HG02943 (cell line): ENCODE data around the gene CTBP2.
"Not testable (repeated sequence)": the region's sequence is repeated elsewhere in the genome, so short reads cannot be mapped to it uniquely, and the experiment has no call there.

ENCODE experiments used
- ATAC-seq: cut with Tn5 transposase; IDR thresholded peaks from one replicate; pipeline ENCODE4 v1.9.1; 2021; ENCODE audit warnings: mild to moderate bottlenecking, low read depth, moderate library complexity; ENCODE audit not compliant: unreplicated experiment

CTBP2 gene

DNA sequence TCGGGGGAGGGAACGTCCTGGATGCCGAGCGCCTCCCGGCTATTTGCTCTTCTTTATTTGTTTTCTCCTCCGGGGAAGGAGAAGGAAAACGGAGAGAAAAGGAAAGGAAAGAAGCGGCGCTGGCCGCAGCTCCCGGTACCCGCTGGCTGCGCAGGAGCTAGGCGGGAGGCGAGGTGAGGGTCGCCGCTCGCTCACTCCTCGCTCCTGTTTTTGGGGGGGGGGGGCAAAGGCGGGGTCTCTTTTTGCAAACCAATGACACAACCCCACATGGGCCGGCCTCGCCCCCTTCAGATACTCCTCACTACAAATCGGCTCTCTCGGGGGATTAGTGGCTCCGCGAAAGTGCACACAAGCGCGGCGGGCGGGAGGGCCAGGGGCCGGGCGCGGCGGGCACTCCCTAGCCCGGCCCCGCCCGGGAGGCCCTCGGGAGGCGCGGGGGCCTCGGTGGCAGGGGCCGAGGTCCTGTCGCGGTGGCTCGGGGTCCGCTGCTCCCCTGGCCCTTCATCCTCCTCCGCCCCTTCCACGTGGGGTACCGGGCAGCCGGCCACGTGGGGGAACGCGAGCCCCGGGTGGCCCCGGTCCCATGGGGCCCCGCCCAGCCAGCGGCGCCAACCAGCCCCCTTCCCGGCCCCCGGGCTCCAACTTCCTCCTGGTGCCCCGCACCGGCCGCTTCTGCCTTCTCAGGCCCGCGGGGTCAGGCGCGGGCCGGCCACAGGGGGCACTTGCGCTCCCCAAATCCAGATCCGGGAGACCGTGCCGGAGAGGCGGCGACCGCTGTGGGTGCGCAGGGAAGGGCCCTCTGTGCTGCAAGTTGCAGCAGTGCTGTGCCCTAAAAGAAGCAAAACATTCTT, 718 bp upstream of the CTBP2 start:
- no peak for ATAC-seq

- no peak for ATAC-seq
Observed at GRCh38 chr10:125159486-125159931, 854 bp downstream of the CTBP2 start.

- no peak for ATAC-seq
Observed at GRCh38 chr10:125158601-125159485, 1.5 kb downstream of the CTBP2 start.

GRCh38 chr10:125158275-125158600, 2.1 kb downstream of the CTBP2 start:
- no peak for ATAC-seq

GRCh38 chr10:125157505-125157904, 2.9 kb downstream of the CTBP2 start:
- ATAC-seq = no peak

GRCh38 chr10:125156739-125157480, 3.5 kb downstream of the CTBP2 start:
- ATAC-seq = no peak

- no peak for ATAC-seq
Observed at GRCh38 chr10:125156196-125156595, 4.2 kb downstream of the CTBP2 start.

DNA sequence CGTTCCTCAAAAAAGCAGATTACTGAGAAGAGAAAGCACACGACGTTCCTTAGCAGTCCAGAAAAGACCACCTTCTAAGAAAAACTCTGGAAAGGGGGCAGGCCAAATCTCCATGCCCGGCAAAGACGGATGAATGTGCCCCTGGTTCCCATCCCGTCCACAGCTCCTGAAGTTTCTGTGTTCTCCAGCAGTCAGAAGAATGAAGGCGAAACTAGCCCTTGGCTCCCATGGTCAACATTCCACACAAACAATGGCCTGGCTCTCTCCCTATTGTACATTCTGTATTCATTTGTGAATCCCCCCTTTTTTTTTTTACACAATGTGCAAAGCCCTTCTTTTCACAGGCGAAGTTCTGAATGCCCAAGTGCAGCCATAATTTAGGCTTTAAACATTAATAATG, 5.3 kb downstream of the CTBP2 start:
- ATAC-seq = no peak

DNA sequence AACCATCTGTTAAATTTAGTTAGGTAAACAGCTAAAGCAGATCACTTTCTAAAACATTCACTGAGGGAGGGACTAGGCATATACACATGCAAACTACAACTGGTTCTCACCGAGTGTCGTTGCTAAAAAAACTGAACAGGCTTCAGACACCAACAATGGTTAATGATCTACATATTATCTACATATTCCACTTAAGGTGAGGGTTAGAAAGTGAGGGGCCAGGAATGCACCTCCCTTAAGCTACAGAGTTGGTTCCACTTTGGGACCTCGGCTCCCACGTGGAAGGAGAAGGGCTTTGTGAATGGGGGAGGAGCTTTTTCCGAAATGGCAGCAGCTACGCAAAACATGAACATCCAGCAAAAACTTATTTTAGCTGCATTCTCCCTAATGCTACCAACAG, 5.8 kb downstream of the CTBP2 start:
- no peak for ATAC-seq

DNA sequence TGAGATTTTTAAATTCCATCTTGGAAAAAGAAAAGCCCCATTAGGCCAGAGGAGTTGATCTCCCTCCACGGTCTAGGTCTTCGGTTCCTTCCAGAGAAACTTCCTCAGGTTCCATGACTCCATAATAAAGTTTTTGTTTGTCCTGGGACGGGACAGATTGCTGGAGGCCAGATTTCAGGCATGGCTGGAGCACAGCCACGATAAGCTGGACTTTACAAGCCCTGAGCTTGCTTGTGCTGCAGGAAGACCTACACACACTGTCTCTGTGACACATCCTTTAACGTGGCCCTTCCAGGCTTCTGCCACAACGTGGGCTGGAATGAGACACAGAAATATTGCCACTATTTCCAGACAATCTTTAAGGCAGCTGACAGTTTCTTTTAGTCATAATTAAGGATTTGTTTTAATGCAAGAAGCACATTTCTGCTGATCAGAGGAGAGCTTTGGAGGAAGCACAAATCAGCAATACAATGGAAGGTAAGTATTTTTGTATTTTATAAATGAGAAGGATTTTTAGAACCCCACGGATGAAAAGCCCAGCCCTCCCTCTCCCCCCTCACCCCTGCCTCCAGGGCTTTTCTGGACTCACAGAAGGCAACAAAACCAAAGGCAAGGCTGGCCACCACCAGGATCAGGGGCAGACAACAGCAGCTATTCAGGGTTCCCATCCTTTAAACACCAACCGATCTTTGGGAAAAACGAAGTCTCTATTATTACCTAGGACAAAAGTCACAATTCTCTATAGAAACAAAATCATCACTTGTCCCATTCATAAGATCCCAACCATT, 6.5 kb downstream of the CTBP2 start:
- no peak for ATAC-seq

GRCh38 chr10:125152450-125153368, 7.7 kb downstream of the CTBP2 start:
- no peak for ATAC-seq

GRCh38 chr10:125151553-125152449, 8.6 kb downstream of the CTBP2 start:
- no peak for ATAC-seq

GRCh38 chr10:125151170-125151552, 9.2 kb downstream of the CTBP2 start:
- no peak for ATAC-seq

- ATAC-seq = not testable (repeated sequence)
Observed at GRCh38 chr10:125150376-125151083, 9.8 kb downstream of the CTBP2 start.

- no peak for ATAC-seq
Observed at GRCh38 chr10:125149680-125150047, 10.7 kb downstream of the CTBP2 start.

DNA sequence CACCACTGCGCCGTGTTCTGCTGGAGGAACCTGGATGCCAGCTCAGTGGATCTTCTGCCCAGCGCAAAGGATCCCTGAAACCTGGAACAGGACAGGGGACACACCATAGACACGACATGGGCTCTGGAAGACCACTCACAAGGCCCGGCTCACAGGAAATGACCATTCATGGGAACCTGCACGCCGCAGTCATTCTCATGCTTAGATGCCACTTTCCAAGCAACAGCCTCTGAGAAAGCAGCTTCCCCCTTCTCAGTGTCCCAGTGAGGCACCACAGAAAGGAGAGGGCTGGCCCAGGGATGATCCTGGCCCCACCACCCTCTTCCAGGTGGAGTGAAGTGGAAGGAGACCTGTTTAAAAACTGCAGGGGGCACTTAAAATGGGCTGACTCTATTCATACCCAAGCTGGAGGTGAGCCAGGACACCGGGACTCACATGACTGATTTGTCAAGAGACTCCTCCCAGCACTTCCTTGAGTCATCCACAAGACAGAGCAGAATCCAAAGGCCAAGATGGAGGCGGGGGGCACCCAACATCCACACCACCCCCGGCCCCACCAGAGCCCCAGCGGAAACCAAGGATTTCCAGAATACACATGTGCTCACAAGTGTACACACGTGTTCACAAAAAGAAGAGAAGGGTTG, 11.2 kb downstream of the CTBP2 start:
- no peak for ATAC-seq

- no peak for ATAC-seq
Observed at GRCh38 chr10:125148528-125148927, 11.8 kb downstream of the CTBP2 start.
